HG03103 (cell line): ENCODE measurements around the gene IQSEC3.

ENCODE experiments used
- ATAC-seq: cut with Tn5 transposase; IDR thresholded peaks from one replicate; pipeline ENCODE4 v1.9.1; 2021; ENCODE audit warnings: low read depth; ENCODE audit not compliant: unreplicated experiment

The IQSEC3 gene

DNA sequence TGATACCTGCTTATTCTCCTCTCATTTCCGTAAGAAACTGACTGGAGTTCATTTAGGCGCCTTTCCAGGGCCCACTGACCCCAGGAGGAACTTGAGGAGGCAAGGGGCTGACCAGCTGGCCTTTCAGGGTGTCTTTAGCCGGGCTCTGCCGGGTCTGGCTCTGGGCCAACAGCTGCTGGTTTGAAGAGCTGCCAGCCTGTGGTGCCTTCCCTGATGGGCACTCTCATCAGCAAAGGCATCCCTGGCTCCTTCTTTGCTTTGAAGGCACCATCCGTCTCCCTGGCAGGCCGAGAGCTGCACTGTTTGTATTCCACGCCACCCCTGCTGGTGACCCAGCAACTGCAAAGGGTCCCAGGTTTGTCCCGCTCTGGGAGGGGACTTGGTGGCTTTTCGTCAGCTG, 42.0 kb downstream of the IQSEC3 start:
- no peak for ATAC-seq

GRCh38 chr12:109446-109845, 42.9 kb downstream of the IQSEC3 start:
- no peak for ATAC-seq

DNA sequence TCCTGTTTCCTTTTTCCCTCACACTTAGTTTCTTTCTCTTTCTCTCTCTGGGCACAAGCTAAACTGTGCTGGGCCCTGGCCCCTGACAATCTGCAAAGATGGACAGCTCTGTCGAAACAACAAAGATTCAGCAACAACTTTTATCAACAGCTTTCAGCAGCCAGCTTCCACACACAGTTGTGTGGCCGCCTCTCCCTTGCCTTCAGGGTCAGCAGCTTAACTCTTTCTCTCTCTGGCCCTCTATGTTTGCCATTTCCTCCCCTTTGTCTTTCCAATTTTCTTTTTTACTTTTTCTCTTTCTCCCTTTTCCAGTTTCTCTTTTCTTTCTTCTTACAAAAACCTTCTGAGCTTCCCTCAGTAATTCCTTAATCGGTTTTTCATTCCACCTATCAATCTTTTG, 43.3 kb downstream of the IQSEC3 start:
- ATAC-seq, result no peak

- ATAC-seq, result no peak
Measured at GRCh38 chr12:111699-112493, 45.3 kb downstream of the IQSEC3 start.

GRCh38 chr12:113347-113746, 46.8 kb downstream of the IQSEC3 start:
- no peak for ATAC-seq

DNA sequence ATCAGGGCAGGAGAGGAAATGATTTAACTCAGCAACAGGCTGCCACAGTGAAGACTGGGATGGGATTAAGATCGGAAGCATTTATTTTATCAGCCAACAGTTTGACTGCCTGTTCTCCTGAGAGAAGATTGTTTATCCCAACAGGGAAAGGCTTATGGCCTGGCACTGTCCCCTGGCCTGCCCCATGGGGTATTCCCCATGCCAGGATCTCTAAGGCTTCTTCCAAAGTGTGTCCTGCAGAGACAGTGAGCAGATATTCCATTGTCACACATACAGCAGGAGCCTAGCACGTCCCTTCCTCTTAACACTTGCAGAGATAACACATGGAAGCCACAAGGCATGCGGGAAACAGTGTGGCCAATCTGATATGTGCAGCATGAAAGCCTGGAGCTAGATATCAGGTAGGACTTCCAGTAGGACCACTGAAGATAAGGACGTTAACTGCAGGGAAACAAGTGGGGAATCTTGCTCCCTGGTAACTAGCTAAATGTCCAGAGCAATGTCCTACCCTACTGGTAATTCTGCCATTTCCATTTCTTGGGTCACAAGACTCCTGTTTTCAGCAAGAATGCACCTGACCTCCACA, 48.2 kb downstream of the IQSEC3 start:
- no peak for ATAC-seq

DNA sequence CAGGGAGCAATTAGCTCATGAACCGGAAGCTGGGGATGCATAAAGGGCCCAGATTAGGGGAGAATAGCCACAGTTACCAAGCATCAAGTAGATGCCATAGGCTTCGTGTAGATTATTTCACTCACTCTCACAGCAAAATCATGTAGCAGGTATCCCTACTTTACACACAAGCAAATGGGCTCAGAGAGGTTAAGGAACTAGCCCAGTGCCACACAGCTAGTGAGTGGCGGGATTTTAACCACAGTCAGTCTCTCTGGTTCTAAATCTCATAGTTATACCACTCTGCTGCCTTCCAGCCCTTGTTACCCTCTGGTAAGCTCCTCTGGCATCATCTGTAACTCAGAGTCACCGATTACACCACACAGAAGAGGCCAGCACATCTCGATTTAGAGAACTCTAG, 49.0 kb downstream of the IQSEC3 start:
- ATAC-seq, result no peak

GRCh38 chr12:115960-116915, 49.7 kb downstream of the IQSEC3 start:
- ATAC-seq, result no peak

GRCh38 chr12:117311-117710, 50.7 kb downstream of the IQSEC3 start:
- no peak for ATAC-seq

GRCh38 chr12:117816-118345, 51.3 kb downstream of the IQSEC3 start:
- no peak for ATAC-seq

DNA sequence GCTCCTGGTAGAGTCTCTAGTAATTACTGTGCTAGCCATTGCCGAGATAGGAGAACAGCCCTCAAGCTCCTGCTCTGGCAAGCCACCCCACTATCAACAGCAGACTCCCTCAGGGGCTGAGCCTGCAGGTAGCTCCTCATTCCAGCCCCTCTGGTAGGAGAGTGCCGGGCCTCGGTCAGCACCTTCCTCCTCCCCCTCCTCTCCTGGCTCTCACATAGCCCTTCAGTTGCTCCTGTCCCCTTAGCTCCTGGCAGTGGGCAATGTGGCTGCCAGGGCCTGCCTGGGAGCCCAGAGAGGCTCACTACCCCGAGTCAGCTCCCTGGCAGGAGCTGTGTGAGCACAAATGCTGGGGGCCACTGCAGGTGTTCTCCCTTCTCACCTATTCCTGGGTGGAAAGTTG, 52.0 kb downstream of the IQSEC3 start:
- no peak for ATAC-seq

DNA sequence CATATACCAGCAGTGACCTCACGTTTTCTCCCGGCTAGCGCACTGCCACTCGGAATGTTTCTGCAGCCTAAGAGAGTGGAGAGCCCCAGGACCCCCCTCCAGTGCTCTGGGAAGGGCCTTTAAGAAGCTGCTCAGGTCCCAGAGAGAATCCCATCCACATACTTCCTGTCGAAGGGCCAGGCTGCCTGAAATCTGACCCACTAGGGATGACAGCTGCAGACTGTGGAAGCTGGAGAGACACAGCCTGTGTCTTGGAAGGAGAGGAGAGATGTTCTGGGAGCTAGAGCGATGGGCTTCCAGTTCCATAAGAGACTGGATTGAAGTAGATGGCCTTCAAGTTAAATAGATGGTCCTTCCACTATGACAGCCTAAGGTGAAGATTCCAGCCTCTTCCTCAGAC, 54.4 kb downstream of the IQSEC3 start:
- ATAC-seq, result no peak

DNA sequence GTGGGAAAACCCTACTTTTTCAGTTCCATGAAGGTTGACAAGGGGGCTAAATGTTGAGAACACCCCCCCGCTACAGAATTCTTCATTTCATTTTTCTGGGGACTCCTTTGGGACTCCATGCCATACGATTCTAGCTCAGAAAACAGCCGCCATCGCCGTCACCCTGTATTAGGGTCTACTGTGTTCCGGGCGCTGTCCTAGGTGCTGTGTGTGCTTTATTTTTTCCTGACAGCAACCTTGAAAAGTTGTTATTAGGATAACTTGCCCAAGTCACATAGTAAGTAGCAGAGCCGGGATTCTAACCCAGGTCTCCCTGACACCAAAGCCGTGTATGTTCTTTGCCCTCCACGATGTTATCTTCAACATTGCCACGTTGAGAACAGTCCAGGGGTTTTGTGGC, 55.1 kb downstream of the IQSEC3 start:
- no peak for ATAC-seq

DNA sequence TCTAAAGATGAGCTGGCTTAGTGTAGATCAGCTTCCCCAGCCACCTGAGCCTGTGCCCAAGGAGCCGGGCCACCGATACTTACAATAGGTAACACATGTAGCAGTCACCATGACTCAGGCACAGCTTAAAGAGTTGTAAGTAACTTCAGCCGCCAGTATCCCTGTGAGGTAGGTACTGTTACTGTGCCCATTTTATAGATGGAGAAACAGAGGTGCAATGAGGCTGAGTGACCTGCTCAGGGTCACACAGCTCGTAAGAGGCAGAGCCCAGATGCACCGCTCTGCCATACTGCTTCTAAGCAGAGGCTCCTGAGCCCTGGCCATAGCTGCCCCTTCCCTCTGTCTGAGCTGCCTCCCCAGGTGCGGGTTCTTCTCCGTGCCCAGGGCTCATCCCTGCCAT, 58.5 kb downstream of the IQSEC3 start:
- no peak for ATAC-seq

GRCh38 chr12:125566-125965, 59.0 kb downstream of the IQSEC3 start:
- ATAC-seq, result no peak

- ATAC-seq, result no peak
Measured at GRCh38 chr12:128079-128478, 61.5 kb downstream of the IQSEC3 start.

DNA sequence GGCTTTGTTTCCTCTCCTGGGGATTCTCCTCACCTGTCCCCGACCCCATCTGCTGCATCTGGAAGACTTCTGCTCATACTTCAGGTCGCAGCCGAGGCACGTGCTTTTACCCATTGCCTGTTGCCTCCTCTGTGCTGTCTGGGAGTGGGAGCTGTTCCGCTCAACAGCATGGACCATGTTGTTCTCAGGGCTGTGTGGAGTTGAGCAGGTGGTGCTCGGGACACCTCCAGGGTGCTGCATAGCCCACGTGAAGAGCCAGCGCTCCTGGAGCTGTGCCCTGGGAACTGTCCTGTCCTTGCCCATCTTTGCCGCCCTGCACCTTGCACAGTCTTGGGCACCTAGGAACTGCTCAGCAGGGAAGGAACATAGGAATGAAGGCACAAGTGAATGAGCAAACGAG, 62.4 kb downstream of the IQSEC3 start:
- no peak for ATAC-seq

DNA sequence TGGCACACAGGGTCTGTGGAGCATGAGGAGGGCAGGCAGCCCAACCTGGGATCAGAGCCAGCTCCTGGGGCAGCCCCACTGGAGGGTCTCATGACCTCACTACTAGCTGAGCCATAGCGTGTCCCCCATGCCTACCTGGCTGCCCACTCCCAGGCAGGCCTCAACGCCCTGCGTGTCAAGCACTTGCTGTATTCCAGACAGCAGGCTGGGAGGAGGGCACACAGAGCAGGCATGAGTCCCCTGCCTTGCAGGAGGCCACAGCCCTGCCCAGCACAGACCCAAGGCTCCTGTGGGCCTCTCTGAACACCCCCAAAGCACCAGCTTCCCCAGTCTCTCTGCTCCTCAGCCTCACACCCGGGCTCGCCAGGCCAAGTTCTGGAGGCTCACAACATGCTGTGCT, 64.0 kb downstream of the IQSEC3 start:
- ATAC-seq, result no peak

DNA sequence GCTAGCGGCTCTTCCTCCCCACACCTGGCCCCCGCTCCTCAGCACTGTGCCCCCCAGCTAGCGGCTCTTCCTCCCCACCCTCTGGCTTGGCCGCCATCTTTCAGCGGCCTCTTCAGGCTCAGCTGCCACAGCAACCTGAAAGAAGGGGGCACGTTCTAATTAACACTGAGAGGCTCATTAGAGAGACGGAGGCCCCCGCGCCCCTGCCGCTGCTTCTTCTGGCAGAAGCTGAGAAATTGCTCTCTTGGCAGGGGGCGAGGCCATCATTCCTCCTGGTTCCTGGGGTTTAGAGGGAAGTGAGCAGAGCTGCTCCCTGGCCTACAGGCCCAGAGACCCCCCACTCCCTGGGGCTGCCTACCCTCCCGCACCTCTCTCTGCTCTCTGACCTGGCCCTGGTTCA, 64.4 kb downstream of the IQSEC3 start:
- ATAC-seq, result no peak

- no peak for ATAC-seq
Measured at GRCh38 chr12:131732-132495, 65.3 kb downstream of the IQSEC3 start.
